Bronchial epithelial cell (primary cell): ENCODE measurements around the gene PRR35. TPM values are rescaled to one million over a fixed set of nuclear protein-coding genes. Genes with fewer than 3 reads are reported as not detected.
A peak's percentile ranks its signal among the peaks of the same experiment; 100 is the strongest.

Experiments used
- DNase-seq: peaks from one replicate; pipeline ENCODE4 v3.0.0-alpha.2; 2010; ENCODE audit warnings: low read depth
- FAIRE-seq: peaks from 2 replicates; lab custom pipeline; 2011; peaks lifted over from hg19 to GRCh38; lab: Jason Lieb, UNC
- H3K27me3 ChIP-seq: 2 replicates; pipeline ENCODE4 v1.5.1; 2011; ENCODE audit warnings: low read length; ENCODE audit not compliant: control insufficient read depth, insufficient read depth
- H3K36me3 ChIP-seq: 2 replicates; pipeline ENCODE4 v1.5.1; 2011; ENCODE audit warnings: low read length; ENCODE audit not compliant: control insufficient read depth, insufficient read depth
- H3K4me3 ChIP-seq: 2 replicates; pipeline ENCODE4 v1.5.1; 2011; ENCODE audit warnings: mild to moderate bottlenecking, low read depth, low read length, control low read depth
- CTCF ChIP-seq: IDR thresholded peaks from 2 replicates; pipeline ENCODE4 v1.5.1; 2011; ENCODE audit warnings: mild to moderate bottlenecking, moderate library complexity, low read length, control low read depth, inconsistent platforms; ENCODE audit not compliant: insufficient read depth, severe bottlenecking
- total RNA-seq: library from RNA; depleted of rRNA; stranded (reverse); fragments of >200 nt; gene quantifications from 2 replicates; pipeline ENCODE4 v1.2.1, GENCODE V29; 2014

The PRR35 gene
- total RNA-seq, 1 donor from 2014 or later: not detected

DNA sequence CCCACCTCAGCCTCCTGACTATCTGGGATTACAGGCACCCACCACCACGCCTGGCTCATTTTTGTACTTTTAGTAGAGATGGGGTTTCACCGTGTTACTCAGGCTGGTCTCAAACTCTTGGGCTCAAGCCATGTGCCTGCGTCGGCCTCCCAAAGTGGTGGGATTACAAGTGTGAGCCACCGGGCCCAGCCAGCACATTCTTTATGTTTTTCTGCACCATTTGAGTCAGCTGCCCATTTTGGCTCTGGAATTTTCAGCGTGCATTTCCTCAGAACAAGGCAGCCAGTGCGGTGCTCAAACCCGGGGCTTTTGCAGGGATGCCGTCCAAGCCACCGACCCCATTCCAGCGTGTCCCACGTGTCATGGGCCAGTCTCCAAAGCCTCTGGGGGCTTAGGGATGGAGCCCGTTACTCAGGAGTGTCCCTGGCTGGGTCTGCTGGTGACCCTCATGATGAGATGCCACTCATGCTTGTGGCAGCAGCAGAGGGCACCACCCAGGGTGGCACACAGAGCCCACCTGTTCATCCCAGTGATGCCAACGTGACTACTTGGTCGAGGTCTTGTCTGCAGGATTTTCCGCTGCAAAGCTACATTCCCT lies 26.0 kb downstream of the PRR35 start:
- FAIRE-seq: peak; percentile 82
- no peak overlapping the region for H3K4me3 ChIP-seq
- no peak for TF ChIP-seq CTCF

GRCh38 chr16:586645-587590 lies 26.7 kb downstream of the PRR35 start:
- FAIRE-seq (no peak), DNase-seq (no peak)
- Histone ChIP-seq H3K36me3 (peaks cover 1% of the 10 kb centered on the region), H3K27me3 (no peaks in the 10 kb centered on the region), H3K4me3 (no peak overlapping the region)
- TF ChIP-seq CTCF: no peak

More for the DNA sequence above, 26.0 kb downstream of the PRR35 start:
- no peaks in the 10 kb centered on the region for H3K27me3 ChIP-seq
- H3K36me3 ChIP-seq: peaks cover 1% of the 10 kb centered on the region
- DNase-seq: no peak

DNA sequence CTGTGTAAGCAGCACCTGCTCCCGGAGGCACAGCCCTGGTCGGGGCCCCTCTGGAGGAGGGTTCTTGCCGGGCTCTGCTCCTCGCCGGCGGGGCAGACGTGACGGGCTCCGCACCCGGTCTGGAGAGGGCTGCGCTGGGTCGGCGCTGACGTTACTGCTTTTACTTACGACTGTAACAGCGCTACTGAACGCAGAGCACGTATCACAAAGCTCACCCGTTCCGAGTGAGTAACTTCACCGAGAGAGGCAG lies 28.4 kb downstream of the PRR35 start:
- DNase-seq (peak; percentile 47), FAIRE-seq (no peak)
- H3K4me3 ChIP-seq: peak overlapping the region; percentile 78

GRCh38 chr16:588889-589657 lies 28.9 kb downstream of the PRR35 start:
- Histone ChIP-seq H3K36me3 (peaks cover 2% of the 10 kb centered on the region), H3K4me3 (peak overlapping the region; percentile 78), H3K27me3 (no peaks in the 10 kb centered on the region)
- FAIRE-seq: no peak
- no peak for TF ChIP-seq CTCF
- DNase-seq: peak; percentile 79

More for the DNA sequence above, 28.4 kb downstream of the PRR35 start:
- Histone ChIP-seq H3K27me3 (no peaks in the 10 kb centered on the region), H3K36me3 (peaks cover 2% of the 10 kb centered on the region)
- no peak for TF ChIP-seq CTCF

DNA sequence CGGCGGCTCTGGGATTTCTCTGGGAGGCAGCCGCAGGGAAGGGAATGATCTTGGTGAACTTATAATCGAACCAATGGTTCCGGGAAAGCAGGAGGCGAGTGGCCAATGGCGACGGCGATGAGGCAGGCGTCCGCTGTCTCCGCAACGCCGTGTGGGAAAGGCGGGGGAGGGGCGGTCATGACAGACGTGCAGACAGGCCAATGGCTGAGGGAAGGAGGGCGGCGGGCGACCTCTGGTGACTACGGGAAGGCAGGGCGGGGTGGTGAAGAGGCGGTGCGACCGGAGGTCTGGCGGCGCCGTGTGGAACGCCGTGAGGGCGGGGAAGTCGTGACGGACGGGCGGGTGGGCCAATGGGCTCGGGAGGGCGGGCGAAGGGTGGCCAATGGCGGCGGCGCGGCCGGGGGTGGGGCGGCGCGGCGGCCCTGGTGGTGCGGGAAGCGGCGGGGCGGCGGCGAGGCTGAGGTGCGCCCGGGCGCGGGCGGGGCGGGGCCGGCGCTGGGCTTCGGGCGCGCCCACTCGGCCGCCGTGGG lies 29.5 kb downstream of the PRR35 start, which contains the start of gene RAB40C:
TSS of gene RAB40C (plus strand) at position 409 of the 530 bp plus-strand sequence. CDS start 226 bp downstream, outside the sequence.
- FAIRE-seq (no peak), DNase-seq (peak; percentile 85)
- peaks cover 2% of the 10 kb centered on the region for H3K36me3 ChIP-seq

More for the DNA sequence above, 29.5 kb downstream of the PRR35 start, which contains the start of gene RAB40C:
- H3K27me3 ChIP-seq: no peaks in the 10 kb centered on the region
- peak within 1 kb of the TSS; percentile 82 for H3K4me3 ChIP-seq
- no peak for TF ChIP-seq CTCF
